ENCODE results near the gene RNF149.

The RNF149 gene

DNA sequence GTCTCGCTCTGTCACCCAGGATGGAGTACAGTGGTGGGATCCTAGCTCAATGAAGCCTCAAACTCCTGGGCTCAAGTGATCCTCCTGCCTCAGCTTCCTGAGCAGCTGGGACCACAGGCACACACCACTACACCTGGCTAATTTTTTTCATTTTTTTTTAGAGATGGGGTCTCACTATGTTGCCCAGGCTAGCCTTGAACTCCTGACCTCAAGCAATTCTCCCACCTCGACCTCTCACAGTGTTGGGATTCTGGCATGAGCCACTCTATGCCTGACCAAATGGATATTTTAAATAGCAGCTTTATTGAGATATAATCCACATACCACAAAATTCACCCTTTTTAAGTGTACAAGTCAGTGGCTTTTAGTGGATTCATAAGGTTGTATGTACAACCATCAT is 11.1 kb downstream of the RNF149 start:
- no peak overlapping the region for H3K4me3 ChIP-seq (ENCODE audit: low read length)
- TF ChIP-seq, protein P1, sequence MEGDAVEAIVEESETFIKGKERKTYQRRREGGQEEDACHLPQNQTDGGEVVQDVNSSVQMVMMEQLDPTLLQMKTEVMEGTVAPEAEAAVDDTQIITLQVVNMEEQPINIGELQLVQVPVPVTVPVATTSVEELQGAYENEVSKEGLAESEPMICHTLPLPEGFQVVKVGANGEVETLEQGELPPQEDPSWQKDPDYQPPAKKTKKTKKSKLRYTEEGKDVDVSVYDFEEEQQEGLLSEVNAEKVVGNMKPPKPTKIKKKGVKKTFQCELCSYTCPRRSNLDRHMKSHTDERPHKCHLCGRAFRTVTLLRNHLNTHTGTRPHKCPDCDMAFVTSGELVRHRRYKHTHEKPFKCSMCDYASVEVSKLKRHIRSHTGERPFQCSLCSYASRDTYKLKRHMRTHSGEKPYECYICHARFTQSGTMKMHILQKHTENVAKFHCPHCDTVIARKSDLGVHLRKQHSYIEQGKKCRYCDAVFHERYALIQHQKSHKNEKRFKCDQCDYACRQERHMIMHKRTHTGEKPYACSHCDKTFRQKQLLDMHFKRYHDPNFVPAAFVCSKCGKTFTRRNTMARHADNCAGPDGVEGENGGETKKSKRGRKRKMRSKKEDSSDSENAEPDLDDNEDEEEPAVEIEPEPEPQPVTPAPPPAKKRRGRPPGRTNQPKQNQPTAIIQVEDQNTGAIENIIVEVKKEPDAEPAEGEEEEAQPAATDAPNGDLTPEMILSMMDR (IDR thresholded peaks at IDR 0.05; ENCODE audit: insufficient read depth, low read depth, low read length, missing control alignments): no peak

DNA sequence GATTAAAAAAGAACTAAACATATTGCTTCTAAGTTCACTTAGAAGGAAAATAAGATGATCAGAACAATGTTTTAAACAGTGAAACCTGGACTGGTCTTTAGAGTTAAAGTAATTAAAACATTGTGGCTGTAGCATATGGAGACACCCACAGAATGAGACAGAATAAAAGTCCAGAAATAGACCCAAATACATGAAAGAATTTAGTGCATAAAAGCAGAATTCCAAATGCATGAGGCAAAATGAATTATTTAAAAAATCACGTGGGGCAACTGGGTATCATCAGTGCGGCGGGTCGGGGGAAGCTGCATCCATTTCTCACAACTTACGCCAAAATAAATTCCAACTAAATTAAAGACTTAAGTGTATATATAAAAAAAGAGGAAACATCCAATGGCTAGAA is 12.1 kb downstream of the RNF149 start:
- no peak for DNase-seq (ENCODE audit: low read depth)
- H3K4me3 ChIP-seq (ENCODE audit: low read length): no peak overlapping the region
- TF ChIP-seq, protein P1 (IDR thresholded peaks at IDR 0.05; ENCODE audit: insufficient read depth, low read depth, low read length, missing control alignments): no peak

More for the DNA sequence above, 11.1 kb downstream of the RNF149 start:
- no peak for DNase-seq (ENCODE audit: low read depth)

DNA sequence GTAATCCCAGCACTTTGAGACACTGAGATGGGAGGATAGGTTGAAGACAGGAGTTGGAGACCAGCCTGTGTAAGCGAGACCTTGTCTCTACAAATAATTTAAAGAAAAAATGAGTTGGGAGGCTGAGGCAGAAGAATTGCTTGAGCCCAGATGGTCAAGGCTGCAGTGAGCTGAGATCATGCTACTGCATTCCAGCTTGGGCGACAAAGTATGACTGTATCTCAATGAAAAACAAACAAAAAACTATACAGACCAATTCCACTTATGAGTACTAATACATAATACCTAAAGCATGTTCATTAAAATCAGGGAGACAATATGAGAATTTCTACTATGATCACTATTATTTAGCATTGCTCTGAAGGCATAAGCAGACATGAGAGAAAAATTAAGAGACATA is 12.6 kb downstream of the RNF149 start:
- DNase-seq (ENCODE audit: low read depth): no peak
- TF ChIP-seq, protein P1 (IDR thresholded peaks at IDR 0.05; ENCODE audit: insufficient read depth, low read depth, low read length, missing control alignments): no peak
- no peak overlapping the region for H3K4me3 ChIP-seq (ENCODE audit: low read length)

DNA sequence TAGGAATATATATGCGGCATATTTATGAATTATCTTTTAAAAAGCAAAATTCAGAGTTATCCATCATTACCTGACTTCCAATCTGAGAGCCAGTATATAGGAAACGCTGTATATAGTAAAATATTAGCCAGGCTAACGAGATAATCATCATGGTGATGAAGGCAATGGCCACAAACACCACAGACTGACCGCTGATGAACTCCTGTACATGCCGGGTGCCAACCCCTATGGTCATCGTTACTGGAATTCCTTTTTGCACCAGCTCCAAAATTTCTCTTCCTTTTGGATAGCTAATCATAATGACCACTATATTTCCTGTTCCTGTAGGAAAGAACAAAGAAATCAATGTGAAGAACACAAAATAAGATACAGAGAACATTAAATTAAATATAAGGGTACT is 13.6 kb downstream of the RNF149 start:
- no peak for DNase-seq (ENCODE audit: low read depth)
- TF ChIP-seq, protein P1 (IDR thresholded peaks at IDR 0.05; ENCODE audit: insufficient read depth, low read depth, low read length, missing control alignments): no peak
- H3K4me3 ChIP-seq (ENCODE audit: low read length): no peak overlapping the region

DNA sequence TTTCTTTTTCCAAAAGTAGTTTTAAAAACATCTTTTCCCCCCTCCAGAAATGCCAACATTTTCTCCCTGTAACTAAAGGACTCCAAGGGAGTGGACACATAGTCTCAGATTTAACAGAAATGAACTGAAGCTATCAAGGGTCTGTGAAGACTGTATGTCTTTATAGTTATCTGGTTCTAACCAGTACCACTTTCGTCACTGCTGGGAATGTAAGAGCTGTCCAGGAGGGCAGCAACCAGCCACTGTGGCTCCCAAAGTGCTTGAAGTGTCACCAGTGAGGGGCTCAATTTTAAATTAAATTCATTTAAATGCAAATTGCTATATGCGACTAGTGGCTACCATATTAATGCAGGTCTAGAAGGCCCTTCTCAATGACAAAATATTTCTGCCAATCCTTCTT is 15.0 kb downstream of the RNF149 start:
- no peak overlapping the region for H3K4me3 ChIP-seq (ENCODE audit: low read length)
- TF ChIP-seq, protein P1 (IDR thresholded peaks at IDR 0.05; ENCODE audit: insufficient read depth, low read depth, low read length, missing control alignments): no peak
- DNase-seq (ENCODE audit: low read depth): no peak

DNA sequence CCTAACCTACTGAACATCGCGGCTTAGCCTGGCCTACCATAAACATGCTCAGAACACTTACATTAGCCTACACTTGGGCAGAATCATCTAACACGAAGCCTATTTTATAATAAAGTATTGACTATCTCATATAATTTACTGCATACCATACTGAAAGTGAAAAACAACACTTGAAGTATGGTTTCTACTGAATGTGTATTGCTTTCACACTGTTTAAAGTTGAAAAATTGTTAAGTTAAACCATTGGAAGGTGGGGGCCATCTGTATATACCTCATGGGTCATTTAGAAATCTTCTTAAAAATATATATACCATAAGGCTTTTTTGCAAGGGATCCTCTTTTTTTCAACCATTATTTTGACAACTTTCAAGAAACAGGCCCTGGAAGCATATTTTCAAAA is 16.5 kb downstream of the RNF149 start:
- TF ChIP-seq, protein P1 (IDR thresholded peaks at IDR 0.05; ENCODE audit: insufficient read depth, low read depth, low read length, missing control alignments): no peak
- no peak for DNase-seq (ENCODE audit: low read depth)
- H3K4me3 ChIP-seq (ENCODE audit: low read length): no peak overlapping the region

DNA sequence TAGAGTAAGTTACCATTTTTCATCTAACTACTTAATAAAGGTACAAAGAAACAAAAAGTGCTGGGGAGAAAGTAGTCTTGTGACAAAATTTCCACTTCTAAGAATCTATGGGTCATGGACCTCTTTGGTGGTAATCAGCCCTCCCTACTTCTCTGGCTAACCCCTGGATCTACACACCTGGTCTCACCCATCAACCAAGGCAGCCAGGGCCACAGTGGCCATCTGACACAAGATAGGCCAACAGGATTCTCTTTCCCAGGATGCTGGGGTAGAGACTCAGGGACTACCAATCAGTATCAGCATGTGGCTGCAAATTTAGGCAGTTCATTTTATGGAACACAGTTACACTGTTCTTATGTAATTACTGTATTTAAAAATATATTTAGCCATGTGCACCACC is 17.8 kb downstream of the RNF149 start:
- H3K4me3 ChIP-seq (ENCODE audit: low read length): no peak overlapping the region
- TF ChIP-seq, protein P1 (IDR thresholded peaks at IDR 0.05; ENCODE audit: insufficient read depth, low read depth, low read length, missing control alignments): no peak
- no peak for DNase-seq (ENCODE audit: low read depth)
